CD4-positive, alpha-beta T cell (primary cell): ENCODE results near the gene TMEFF2. TPM values are rescaled to one million over a fixed set of nuclear protein-coding genes. Genes with fewer than 3 reads are reported as not detected.

Experiments
- ATAC-seq: fragments of 200-7000 bp; cut with Tn5 transposase; one replicate; pipeline ENCODE4 v1.10.0; 2022; ENCODE audit warnings: mild to moderate bottlenecking; ENCODE audit not compliant: poor library complexity
- CTCF ChIA-PET: fragments of 350-600 bp; sonication (Branson Sonifier 250); formaldehyde crosslinking; loops from one replicate; lab custom pipeline; 2021; ENCODE audit warnings: antibody characterized with exemption, inconsistent platforms; lab: Charles Lee
- POLR2A ChIA-PET: fragments of 350-600 bp; sonication (Branson Sonifier 250); formaldehyde crosslinking; loops from one replicate; lab custom pipeline; 2021; ENCODE audit warnings: antibody characterized with exemption, inconsistent platforms; lab: Charles Lee
- DNase-seq, 14 experiments: peaks; one replicate each; pipeline ENCODE4 v3.0.0-alpha.2; 2013 to 2020; ENCODE audit warnings: mixed read lengths in 2 of 14
- H3K27ac ChIP-seq, 2 donors: one replicate each; pipeline versions ENCODE4 v1.5.1 to v1.7.0; 2013; ENCODE audit warnings: low read length in 2 of 2, low read depth in 1 of 2, mild to moderate bottlenecking in 1 of 2
- H3K27me3 ChIP-seq, 2 experiments: 1 replicate in 1 of 2; 2 replicates in 1 of 2; pipeline versions ENCODE4 v1.6.1 to v1.7.0; 2013; ENCODE audit warnings: low read length in 2 of 2, control low read depth in 1 of 2, mild to moderate bottlenecking in 1 of 2, moderate library complexity in 1 of 2; ENCODE audit not compliant: insufficient read depth in 2 of 2, control insufficient read depth in 1 of 2
- H3K36me3 ChIP-seq: one replicate; pipeline ENCODE4 v1.6.1; 2013; ENCODE audit warnings: low read length, control low read depth; ENCODE audit not compliant: insufficient read depth
- H3K4me1 ChIP-seq: one replicate; pipeline ENCODE4 v1.6.1; 2013; ENCODE audit warnings: low read length, control low read depth; ENCODE audit not compliant: insufficient read depth
- H3K4me3 ChIP-seq: one replicate; pipeline ENCODE4 v1.5.1; 2013; ENCODE audit warnings: mild to moderate bottlenecking, low read length, moderate library complexity
- H3K9me3 ChIP-seq, 2 experiments: 1 replicate in 1 of 2; 2 replicates in 1 of 2; pipeline versions ENCODE4 v1.6.1 to v1.7.0; 2013; ENCODE audit warnings: low read length in 2 of 2, mild to moderate bottlenecking in 2 of 2, control low read depth in 1 of 2, moderate library complexity in 1 of 2; ENCODE audit not compliant: control insufficient read depth in 1 of 2, insufficient read depth in 1 of 2
- H3K27ac Mint-ChIP-seq: one replicate; pipeline ENCODE4 v1.8.0; 2020; ENCODE audit warnings: mixed read lengths
- H3K27me3 Mint-ChIP-seq: one replicate; pipeline ENCODE4 v1.8.0; 2021; ENCODE audit warnings: mixed read lengths
- H3K36me3 Mint-ChIP-seq: one replicate; pipeline ENCODE4 v1.8.0; 2021; ENCODE audit warnings: low read depth, mixed read lengths
- H3K4me1 Mint-ChIP-seq: one replicate; pipeline ENCODE4 v1.8.0; 2021; ENCODE audit warnings: low read depth, mixed read lengths
- H3K4me3 Mint-ChIP-seq: one replicate; pipeline ENCODE4 v1.8.0; 2020; ENCODE audit warnings: mild to moderate bottlenecking, mixed read lengths
- H3K9me3 Mint-ChIP-seq: one replicate; pipeline ENCODE4 v1.8.0; 2020; ENCODE audit warnings: mixed read lengths
- CTCF ChIP-seq: fragments of 200-600 bp; IDR thresholded peaks from one replicate; pipeline ENCODE4 v1.8.0; 2022; ENCODE audit warnings: antibody characterized with exemption, mild to moderate bottlenecking
- intact Hi-C, 2 experiments: fragments of 100-400 bp; cut with DNase I in 1 of 2; cut with micrococcal nuclease in 1 of 2; formaldehyde crosslinking; loops; one replicate each; pipeline versions ENCODE4 v1.15.1 to v1.9.0; 2023 to 2025; cut with DNase I, micrococcal nuclease
- total RNA-seq, 174 experiments: library from RNA in 2 of 174; stranded (reverse) in 2 of 174; gene quantifications; one replicate each; pipeline ENCODE4 v1.2.3 and lab custom pipeline; 2021 to 2026

TMEFF2 gene
- total RNA-seq, 2 experiments from 2014 or later: not detected

GRCh38 chr2:191899410-191899809 is 295.3 kb downstream of the TMEFF2 start:
- peaks cover 0 to 5% of the 10 kb centered on the region in 2 experiments for H3K27me3 ChIP-seq
- no peak overlapping the region for H3K4me3 ChIP-seq
- DNase-seq (no peak), ATAC-seq (no peak)
- no peaks in the 10 kb centered on the region for H3K36me3 ChIP-seq
- POLR2A ChIA-PET: no interaction called here
- H3K9me3 ChIP-seq: peaks cover 0 to 3% of the 10 kb centered on the region in 2 experiments
- Mint-ChIP-seq H3K4me1 (no peaks in the 10 kb centered on the region), H3K36me3 (no peaks in the 10 kb centered on the region), H3K27me3 (peaks cover 5% of the 10 kb centered on the region), H3K27ac (no peak overlapping the region), H3K4me3 (no peak overlapping the region), H3K9me3 (no peaks in the 10 kb centered on the region)
- no peaks in the 10 kb centered on the region for H3K4me1 ChIP-seq
- no peak overlapping the region for H3K27ac ChIP-seq
- intact Hi-C loops: no loop called here
- TF ChIP-seq CTCF: no peak
- CTCF ChIA-PET: no interaction called here
